Measurements from ENCODE around the gene SCN1B. TPM values are rescaled to one million over a fixed set of nuclear protein-coding genes. Genes with fewer than 3 reads are reported as not detected.

SCN1B gene
- total RNA-seq, 2 donors from 2014 or later, result 1.5 to 1.7 TPM

DNA sequence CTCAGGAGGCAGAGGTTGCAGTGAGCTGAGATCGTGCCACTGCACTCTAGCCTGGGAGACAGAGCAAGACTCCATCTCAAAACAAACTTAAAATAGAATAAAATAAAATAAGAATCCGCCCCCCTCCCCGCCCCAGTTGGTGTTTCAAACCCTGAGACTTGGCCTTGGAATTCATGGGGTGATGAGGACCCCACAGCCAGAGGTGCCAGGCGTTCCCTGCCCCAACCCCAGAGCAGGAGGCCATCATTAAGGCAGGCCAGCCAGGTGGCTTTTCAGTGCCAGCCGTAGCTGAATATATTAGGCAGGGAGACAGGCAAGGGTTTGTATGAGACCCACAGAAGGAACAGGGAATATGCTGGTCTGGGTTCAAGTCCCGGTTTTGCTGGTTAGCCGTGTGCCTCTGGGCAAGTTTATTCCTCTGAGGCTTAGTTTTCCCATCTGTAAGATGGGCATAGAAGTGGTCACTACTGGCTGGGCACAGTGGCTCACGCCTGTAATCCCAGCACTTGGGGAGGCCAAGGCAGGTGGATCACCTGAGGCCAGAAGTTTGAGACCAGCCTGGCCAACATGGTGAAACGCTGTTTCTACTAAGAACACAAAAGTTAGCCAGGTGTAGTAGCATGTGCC lies 23.5 kb downstream of the SCN1B start:
- Mint-ChIP-seq H3K9me3 (no peaks in the 10 kb centered on the region), H3K27ac (no peak overlapping the region), H3K36me3 (no peaks in the 10 kb centered on the region)
- ATAC-seq (no peak), DNase-seq (ENCODE audit: low spot score in 2 of 2) (no peak)

- no peak for DNase-seq (ENCODE audit: low spot score in 2 of 2)
- ATAC-seq, result no peak
- Mint-ChIP-seq H3K9me3 (no peaks in the 10 kb centered on the region), H3K27ac (no peak overlapping the region), H3K36me3 (no peaks in the 10 kb centered on the region)
Observed at GRCh38 chr19:35054626-35055025, 24.4 kb downstream of the SCN1B start.

DNA sequence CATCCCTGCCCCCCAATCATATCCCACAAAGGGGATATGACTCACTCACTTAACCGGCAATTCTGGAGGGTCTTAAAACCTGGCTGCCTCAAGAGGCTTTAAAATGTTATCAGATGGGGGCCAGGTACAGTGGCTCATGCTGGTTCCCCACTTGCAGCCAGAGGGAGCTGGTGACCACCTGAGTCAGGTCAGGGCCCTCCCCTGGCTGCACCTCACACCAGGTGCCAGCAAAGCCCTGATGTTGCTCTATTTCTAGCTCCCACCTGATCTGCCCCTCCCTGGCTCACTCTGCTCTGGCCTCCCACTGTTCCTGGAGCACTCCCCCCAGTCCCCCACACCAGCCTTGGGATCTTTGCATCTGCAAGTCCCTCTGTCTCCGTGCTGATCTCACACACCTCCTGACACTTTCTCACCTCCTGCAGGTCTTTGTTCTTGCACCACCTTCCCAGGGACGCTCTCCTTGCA lies 25.5 kb downstream of the SCN1B start:
- DNase-seq (ENCODE audit: low spot score in 2 of 2) (no peak), ATAC-seq (no peak)
- H3K27ac Mint-ChIP-seq, result peak overlapping the region in 1 of 2 donors; percentile 3
- H3K36me3 Mint-ChIP-seq, result no peaks in the 10 kb centered on the region
- no peaks in the 10 kb centered on the region for H3K9me3 Mint-ChIP-seq

- Mint-ChIP-seq H3K36me3 (no peaks in the 10 kb centered on the region), H3K9me3 (no peaks in the 10 kb centered on the region), H3K27ac (no peak overlapping the region)
- DNase-seq (ENCODE audit: low spot score in 2 of 2) (no peak), ATAC-seq (no peak)
Observed at GRCh38 chr19:35056513-35057063, 26.3 kb downstream of the SCN1B start.

GRCh38 chr19:35058370-35058769 lies 28.1 kb downstream of the SCN1B start:
- H3K9me3 Mint-ChIP-seq, result no peaks in the 10 kb centered on the region
- H3K27ac Mint-ChIP-seq, result no peak overlapping the region
- H3K36me3 Mint-ChIP-seq, result no peaks in the 10 kb centered on the region
- ATAC-seq, result no peak
- DNase-seq (ENCODE audit: low spot score in 2 of 2), result no peak

DNA sequence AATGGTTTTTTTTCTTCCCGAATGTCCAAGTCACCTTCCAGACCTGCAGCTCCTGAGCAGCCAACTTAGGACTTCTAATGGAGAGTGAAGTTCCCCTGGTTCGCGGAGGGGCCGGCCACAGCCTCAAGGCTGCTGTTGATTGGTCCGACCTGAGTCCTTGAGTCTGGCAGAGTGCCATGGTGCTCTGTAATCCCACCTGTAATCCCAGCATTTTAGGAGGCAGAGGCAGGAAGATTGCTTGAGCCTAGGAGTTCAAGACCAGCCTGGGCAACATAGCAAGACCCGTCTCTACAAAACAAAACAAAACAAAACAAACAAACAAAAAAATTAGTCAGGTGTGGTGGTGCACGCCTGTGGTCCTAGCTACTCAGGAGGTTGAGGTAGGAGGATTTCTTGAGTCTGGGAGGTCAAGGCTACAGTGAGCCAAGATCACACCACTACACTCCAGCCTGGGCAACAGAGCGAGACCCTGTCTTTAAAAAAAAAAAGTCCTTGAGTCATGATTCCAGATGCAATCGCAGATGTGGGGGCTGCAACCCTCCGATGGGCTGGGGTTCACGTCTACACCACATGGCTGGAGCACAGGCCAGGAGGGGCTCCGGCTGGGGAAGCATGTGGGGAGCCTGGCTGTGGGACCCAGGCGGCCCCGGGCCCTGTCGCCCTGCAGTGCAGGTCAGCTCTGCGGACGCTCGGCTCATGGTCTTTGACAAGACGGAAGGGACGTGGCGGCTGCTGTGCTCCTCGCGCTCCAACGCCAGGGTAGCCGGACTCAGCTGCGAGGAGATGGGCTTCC lies 28.9 kb downstream of the SCN1B start:
- no peak overlapping the region for H3K27ac Mint-ChIP-seq
- no peaks in the 10 kb centered on the region for H3K36me3 Mint-ChIP-seq
- H3K9me3 Mint-ChIP-seq, result no peaks in the 10 kb centered on the region
- DNase-seq (ENCODE audit: low spot score in 2 of 2), result no peak
- no peak for ATAC-seq

DNA sequence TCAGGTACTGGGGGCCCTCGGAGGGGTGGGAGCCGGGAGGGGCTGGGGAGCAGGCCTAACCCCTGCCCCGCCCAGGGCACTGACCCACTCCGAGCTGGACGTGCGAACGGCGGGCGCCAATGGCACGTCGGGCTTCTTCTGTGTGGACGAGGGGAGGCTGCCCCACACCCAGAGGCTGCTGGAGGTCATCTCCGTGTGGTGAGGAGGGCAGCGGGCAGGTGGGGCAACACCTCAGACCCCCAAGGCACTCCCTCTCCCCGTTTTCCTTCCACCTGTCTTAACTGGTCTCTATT lies 29.5 kb downstream of the SCN1B start:
- Mint-ChIP-seq H3K36me3 (no peaks in the 10 kb centered on the region), H3K9me3 (no peaks in the 10 kb centered on the region)
- ATAC-seq, result no peak

DNA sequence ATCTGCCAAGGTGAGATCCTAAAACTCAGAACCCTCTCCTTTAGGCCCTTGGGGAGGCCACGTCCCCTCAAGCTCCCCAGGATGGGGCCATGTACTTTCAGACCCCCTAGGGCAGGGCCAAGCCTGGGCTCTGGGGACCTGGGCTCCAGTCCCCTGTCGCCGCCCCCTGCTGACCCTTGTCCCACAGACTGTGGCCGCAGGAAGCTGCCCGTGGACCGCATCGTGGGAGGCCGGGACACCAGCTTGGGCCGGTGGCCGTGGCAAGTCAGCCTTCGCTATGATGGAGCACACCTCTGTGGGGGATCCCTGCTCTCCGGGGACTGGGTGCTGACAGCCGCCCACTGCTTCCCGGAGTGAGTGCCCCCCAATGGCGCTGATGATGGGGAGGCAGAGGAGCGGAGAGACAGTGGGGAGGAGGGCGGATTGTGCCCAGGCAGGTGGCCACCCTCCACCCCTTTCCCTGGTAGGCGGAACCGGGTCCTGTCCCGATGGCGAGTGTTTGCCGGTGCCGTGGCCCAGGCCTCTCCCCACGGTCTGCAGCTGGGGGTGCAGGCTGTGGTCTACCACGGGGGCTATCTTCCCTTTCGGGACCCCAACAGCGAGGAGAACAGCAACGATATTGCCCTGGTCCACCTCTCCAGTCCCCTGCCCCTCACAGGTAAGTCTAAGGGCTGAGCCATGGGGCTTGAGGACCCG lies 30.0 kb downstream of the SCN1B start:
- Mint-ChIP-seq H3K27ac (peak overlapping the region in 1 of 2 donors; percentile 72), H3K36me3 (no peaks in the 10 kb centered on the region), H3K9me3 (no peaks in the 10 kb centered on the region)
- ATAC-seq, result no peak
- DNase-seq (ENCODE audit: low spot score in 2 of 2), result no peak

More for the DNA sequence above, 29.5 kb downstream of the SCN1B start:
- no peak overlapping the region for H3K27ac Mint-ChIP-seq
- DNase-seq (ENCODE audit: low spot score in 2 of 2), result no peak

DNA sequence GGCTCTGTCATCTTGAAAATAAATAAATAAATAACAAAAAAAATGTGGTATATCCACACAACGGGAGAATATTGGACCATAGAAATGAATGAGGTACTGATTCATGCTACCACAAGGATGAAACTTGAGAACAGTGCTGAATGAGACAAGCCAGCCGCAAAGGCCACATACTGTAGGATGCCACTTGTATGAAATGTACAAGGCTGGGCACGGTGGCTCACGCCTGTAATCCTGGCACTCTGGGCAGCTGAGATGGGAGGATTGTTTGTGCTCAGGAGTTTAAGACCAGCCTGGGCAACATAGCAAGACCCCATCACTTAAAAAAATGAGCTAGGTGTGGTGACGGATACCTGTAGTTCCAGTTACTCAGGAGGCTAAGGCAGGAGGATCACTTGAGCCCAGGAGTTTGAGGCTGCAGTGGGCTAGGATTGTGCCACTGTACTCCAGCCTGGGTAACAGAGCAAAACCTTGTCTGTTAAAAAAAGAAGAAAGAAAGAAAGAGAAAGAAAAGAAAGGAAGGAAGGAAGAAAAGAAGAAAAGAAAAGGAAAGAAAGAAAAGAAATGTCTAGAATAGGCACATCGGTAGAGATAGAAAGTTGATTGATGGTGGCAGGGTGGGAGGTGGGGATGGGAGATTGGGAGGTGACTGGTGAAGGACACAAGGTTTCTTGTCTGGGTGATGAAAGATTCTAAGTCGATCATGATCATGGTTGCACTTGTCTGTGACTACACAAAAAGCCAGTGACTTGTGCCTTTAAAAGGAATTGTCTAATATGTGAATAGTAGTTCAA lies 31.5 kb downstream of the SCN1B start:
- no peaks in the 10 kb centered on the region for H3K9me3 Mint-ChIP-seq
- no peaks in the 10 kb centered on the region for H3K36me3 Mint-ChIP-seq
- DNase-seq (ENCODE audit: low spot score in 2 of 2) (no peak), ATAC-seq (no peak)
- H3K27ac Mint-ChIP-seq, result no peak overlapping the region

DNA sequence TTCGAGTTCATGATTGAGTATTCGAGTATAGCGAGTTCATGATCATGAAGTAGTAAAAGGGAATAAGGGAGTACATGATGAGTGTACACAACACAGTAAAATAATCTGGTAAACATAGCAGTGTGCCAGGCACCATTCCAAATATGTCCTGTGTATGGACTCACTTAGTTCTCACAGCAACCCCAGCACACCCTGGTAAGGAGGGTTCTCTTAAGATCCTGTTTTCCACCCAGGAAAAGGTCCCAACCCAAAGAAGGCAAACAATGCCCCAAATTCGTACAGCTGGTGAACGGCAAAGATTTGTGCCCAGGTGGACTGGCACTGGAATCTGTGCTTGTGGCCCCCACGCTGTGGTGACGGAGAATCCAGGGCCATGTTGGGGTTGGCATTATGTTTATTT lies 32.7 kb downstream of the SCN1B start:
- ATAC-seq (no peak), DNase-seq (ENCODE audit: low spot score in 2 of 2) (no peak)
- no peaks in the 10 kb centered on the region for H3K9me3 Mint-ChIP-seq
- no peaks in the 10 kb centered on the region for H3K36me3 Mint-ChIP-seq
- H3K27ac Mint-ChIP-seq, result no peak overlapping the region

- peak in 1 of 2 donors; percentile 33 for DNase-seq (ENCODE audit: low spot score in 2 of 2)
- H3K9me3 Mint-ChIP-seq, result no peaks in the 10 kb centered on the region
- H3K36me3 Mint-ChIP-seq, result no peaks in the 10 kb centered on the region
- peak overlapping the region; percentile 15 to 18 for H3K27ac Mint-ChIP-seq
- peak; percentile 21 to 79 for ATAC-seq
Observed at GRCh38 chr19:35063940-35064818, 33.9 kb downstream of the SCN1B start.

DNA sequence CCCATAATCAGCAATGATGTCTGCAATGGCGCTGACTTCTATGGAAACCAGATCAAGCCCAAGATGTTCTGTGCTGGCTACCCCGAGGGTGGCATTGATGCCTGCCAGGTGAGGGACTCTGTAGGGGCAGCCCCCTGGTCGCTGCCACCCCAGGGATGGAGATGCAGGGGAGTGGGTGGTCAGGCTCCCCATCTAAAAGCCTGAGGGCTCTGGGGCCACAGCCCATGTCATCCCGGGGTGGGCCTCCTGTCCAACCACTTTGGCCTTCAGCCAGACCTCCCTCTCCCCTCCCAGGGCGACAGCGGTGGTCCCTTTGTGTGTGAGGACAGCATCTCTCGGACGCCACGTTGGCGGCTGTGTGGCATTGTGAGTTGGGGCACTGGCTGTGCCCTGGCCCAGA lies 35.3 kb downstream of the SCN1B start:
- Mint-ChIP-seq H3K36me3 (no peaks in the 10 kb centered on the region), H3K9me3 (no peaks in the 10 kb centered on the region), H3K27ac (peak overlapping the region in 1 of 2 donors; percentile 37)
- no peak for ATAC-seq
- no peak for DNase-seq (ENCODE audit: low spot score in 2 of 2)

DNA sequence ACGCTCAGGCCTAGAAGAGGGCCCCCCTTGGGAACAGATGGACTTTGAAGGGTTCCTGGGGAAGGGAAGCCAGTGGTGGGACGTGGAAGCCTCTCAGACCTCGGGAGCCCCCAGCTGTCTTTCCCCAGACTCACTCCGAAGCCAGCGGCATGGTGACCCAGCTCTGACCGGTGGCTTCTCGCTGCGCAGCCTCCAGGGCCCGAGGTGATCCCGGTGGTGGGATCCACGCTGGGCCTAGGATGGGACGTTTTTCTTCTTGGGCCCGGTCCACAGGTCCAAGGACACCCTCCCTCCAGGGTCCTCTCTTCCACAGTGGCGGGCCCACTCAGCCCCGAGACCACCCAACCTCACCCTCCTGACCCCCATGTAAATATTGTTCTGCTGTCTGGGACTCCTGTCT lies 35.9 kb downstream of the SCN1B start:
- H3K9me3 Mint-ChIP-seq, result no peaks in the 10 kb centered on the region
- ATAC-seq, result no peak
- H3K36me3 Mint-ChIP-seq, result no peaks in the 10 kb centered on the region
- H3K27ac Mint-ChIP-seq, result peak overlapping the region; percentile 59 to 61
- DNase-seq (ENCODE audit: low spot score in 2 of 2), result no peak

GRCh38 chr19:35066691-35067563 lies 36.7 kb downstream of the SCN1B start:
- H3K27ac Mint-ChIP-seq, result peak overlapping the region; percentile 59 to 61
- DNase-seq (ENCODE audit: low spot score in 2 of 2) (peak; percentile 87 to 97), ATAC-seq (peak; percentile 88 to 96)
- H3K9me3 Mint-ChIP-seq, result no peaks in the 10 kb centered on the region
- H3K36me3 Mint-ChIP-seq, result no peaks in the 10 kb centered on the region
